Vagina (tissue), 2 donors: ENCODE results near the gene ARID5B. TPM values are rescaled to one million over a fixed set of nuclear protein-coding genes. Genes with fewer than 3 reads are reported as not detected.
A peak's percentile ranks its signal among the peaks of the same experiment; 100 is the strongest.

ENCODE experiments used
- DNase-seq, 2 donors: peaks; one replicate each; pipeline ENCODE4 v3.0.0-alpha.2; 2017; ENCODE audit errors: extremely low spot score in 2 of 2
- H3K27ac ChIP-seq: fragments of 200-600 bp; sonication (generic); one replicate; pipeline ENCODE4 v1.5.1; 2019
- H3K27me3 ChIP-seq: fragments of 200-600 bp; sonication (generic); one replicate; pipeline ENCODE4 v1.5.1; 2019
- H3K36me3 ChIP-seq, 2 donors: fragments of 200-600 bp; sonication (generic); one replicate each; pipeline ENCODE4 v1.5.1; 2017 to 2019
- H3K4me1 ChIP-seq: fragments of 200-600 bp; sonication (generic); one replicate; pipeline ENCODE4 v1.5.1; 2019
- H3K4me3 ChIP-seq, 2 donors: fragments of 200-600 bp; sonication (generic); 1 replicate in 1 of 2; 2 replicates in 1 of 2; pipeline ENCODE4 v1.5.1; 2016 to 2019
- H3K9me3 ChIP-seq: fragments of 200-600 bp; sonication (generic); one replicate; pipeline ENCODE4 v1.5.1; 2019
- POLR2A ChIP-seq, 2 donors: fragments of 450-650 bp; IDR thresholded peaks; one replicate each; pipeline ENCODE4 v1.6.1; 2017; ENCODE audit warnings: antibody characterized with exemption in 2 of 2, mild to moderate bottlenecking in 2 of 2, moderate library complexity in 2 of 2
- POLR2AphosphoS5 ChIP-seq, 2 donors: sonication (generic); formaldehyde crosslinking; IDR thresholded peaks; one replicate each; pipeline ENCODE4 v1.9.0; 2017; ENCODE audit warnings: antibody characterized with exemption in 2 of 2, mild to moderate bottlenecking in 2 of 2, low read depth in 1 of 2; ENCODE audit not compliant: insufficient read depth in 1 of 2
- intact Hi-C: fragments of 100-400 bp; cut with DNase I; formaldehyde crosslinking; loops from one replicate; pipeline ENCODE4 v1.15.1; 2023
- total RNA-seq: library from RNA; depleted of rRNA; stranded (reverse); fragments of >200 nt; gene quantifications from one replicate; pipeline ENCODE4 v1.2.3, GENCODE V29; 2016
- TF ChIP-seq, protein P1 (sequence below), 3 experiments: fragments of 450-650 bp in 2 of 3; fragments of 200-600 bp in 1 of 3; sonication (generic) in 1 of 3; IDR thresholded peaks; one replicate each; pipeline ENCODE4 v1.5.1; 2017 to 2019; ENCODE audit warnings: antibody characterized with exemption in 3 of 3, mild to moderate bottlenecking in 2 of 3, moderate library complexity in 2 of 3

ARID5B gene
- total RNA-seq, 1 donor from 2014 or later = 75.9 TPM

GRCh38 chr10:62079885-62080559, 178.5 kb downstream of the ARID5B start:
- no peaks in the 10 kb centered on the region for H3K27me3 ChIP-seq
- peak overlapping the region; percentile 86 for H3K27ac ChIP-seq
- peaks cover 100% of the 10 kb centered on the region for H3K4me1 ChIP-seq
- peaks cover 0 to 16% of the 10 kb centered on the region in 2 donors for H3K36me3 ChIP-seq
- TF ChIP-seq POLR2A (IDR thresholded peaks at IDR 0.05) = no peak
- TF ChIP-seq POLR2AphosphoS5 (IDR thresholded peaks at IDR 0.05; ENCODE audit: insufficient read depth in 1 of 2, low read depth in 1 of 2) = no peak
- TF ChIP-seq, protein P1, sequence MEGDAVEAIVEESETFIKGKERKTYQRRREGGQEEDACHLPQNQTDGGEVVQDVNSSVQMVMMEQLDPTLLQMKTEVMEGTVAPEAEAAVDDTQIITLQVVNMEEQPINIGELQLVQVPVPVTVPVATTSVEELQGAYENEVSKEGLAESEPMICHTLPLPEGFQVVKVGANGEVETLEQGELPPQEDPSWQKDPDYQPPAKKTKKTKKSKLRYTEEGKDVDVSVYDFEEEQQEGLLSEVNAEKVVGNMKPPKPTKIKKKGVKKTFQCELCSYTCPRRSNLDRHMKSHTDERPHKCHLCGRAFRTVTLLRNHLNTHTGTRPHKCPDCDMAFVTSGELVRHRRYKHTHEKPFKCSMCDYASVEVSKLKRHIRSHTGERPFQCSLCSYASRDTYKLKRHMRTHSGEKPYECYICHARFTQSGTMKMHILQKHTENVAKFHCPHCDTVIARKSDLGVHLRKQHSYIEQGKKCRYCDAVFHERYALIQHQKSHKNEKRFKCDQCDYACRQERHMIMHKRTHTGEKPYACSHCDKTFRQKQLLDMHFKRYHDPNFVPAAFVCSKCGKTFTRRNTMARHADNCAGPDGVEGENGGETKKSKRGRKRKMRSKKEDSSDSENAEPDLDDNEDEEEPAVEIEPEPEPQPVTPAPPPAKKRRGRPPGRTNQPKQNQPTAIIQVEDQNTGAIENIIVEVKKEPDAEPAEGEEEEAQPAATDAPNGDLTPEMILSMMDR (IDR thresholded peaks at IDR 0.05) = no peak
- no peaks in the 10 kb centered on the region for H3K9me3 ChIP-seq
- DNase-seq = no peak
- no peak overlapping the region for H3K4me3 ChIP-seq
- intact Hi-C loops = no loop called here

GRCh38 chr10:62080905-62081304, 179.4 kb downstream of the ARID5B start:
- no peak for TF ChIP-seq POLR2A (IDR thresholded peaks at IDR 0.05)
- TF ChIP-seq POLR2AphosphoS5 (IDR thresholded peaks at IDR 0.05; ENCODE audit: insufficient read depth in 1 of 2, low read depth in 1 of 2) = no peak
- TF ChIP-seq, protein P1 (IDR thresholded peaks at IDR 0.05) = no peak
- no peaks in the 10 kb centered on the region for H3K27me3 ChIP-seq
- no peaks in the 10 kb centered on the region for H3K9me3 ChIP-seq
- peaks cover 100% of the 10 kb centered on the region for H3K4me1 ChIP-seq
- peaks cover 0 to 11% of the 10 kb centered on the region in 2 donors for H3K36me3 ChIP-seq
- H3K27ac ChIP-seq = peak overlapping the region; percentile 86
- intact Hi-C loops = no loop called here
- no peak for DNase-seq
- H3K4me3 ChIP-seq = no peak overlapping the region

DNA sequence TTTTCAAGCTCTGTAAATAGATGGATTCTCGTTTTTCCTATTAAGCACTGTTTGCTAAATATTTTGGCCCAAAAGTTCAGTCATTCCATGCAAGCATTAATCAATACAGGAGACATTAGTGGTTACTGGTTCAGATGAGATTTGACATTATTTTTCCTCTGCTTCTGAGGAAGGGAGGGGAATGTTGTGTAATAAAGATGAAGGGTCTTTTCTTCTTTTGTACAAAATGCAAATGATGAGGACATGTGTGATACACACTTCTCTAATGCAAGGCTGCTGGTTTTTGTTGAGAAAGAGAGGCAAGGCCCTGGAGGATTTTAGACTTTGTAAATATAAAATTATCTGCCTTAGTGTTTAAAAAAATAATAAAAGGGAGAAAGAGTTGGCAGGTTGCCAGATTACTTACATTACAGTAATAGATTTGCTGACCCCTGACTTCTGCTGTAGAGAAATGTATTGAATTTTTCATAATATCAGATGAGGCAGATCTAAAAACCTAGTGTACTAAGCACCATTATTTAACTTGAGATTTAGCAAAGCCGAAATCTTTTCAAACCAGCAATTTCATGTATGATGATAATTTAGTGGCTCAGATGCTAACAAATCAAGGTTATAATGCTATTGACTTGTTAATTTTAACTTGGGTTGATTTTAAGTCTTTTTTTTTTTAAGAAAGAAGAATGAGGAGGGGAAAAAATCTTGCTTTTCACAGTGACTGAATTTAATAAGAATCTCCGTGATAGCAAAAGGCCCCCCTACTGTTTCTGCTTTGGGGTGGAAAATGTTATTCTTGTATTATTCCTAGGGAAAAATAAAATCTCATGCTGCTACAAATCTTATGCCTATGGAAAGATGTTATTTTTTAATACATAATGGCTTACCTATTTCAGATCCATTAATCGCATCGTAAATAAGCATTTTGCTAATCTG, 180.1 kb downstream of the ARID5B start:
- Histone ChIP-seq H3K27me3 (no peaks in the 10 kb centered on the region), H3K4me1 (peaks cover 95% of the 10 kb centered on the region), H3K9me3 (no peaks in the 10 kb centered on the region), H3K4me3 (no peak overlapping the region), H3K27ac (peak overlapping the region; percentile 86), H3K36me3 (peaks cover 0 to 18% of the 10 kb centered on the region in 2 donors)
- no peak for DNase-seq
- intact Hi-C loops = no loop called here
- TF ChIP-seq, protein P1 (IDR thresholded peaks at IDR 0.05) = peak in 1 of 3 experiments; percentile 23
- no peak for TF ChIP-seq POLR2A (IDR thresholded peaks at IDR 0.05)
- no peak for TF ChIP-seq POLR2AphosphoS5 (IDR thresholded peaks at IDR 0.05; ENCODE audit: insufficient read depth in 1 of 2, low read depth in 1 of 2)

GRCh38 chr10:62082271-62082656, 180.8 kb downstream of the ARID5B start:
- intact Hi-C loops = no loop called here
- TF ChIP-seq, protein P1 (IDR thresholded peaks at IDR 0.05) = no peak
- TF ChIP-seq POLR2AphosphoS5 (IDR thresholded peaks at IDR 0.05; ENCODE audit: insufficient read depth in 1 of 2, low read depth in 1 of 2) (no peak), POLR2A (IDR thresholded peaks at IDR 0.05) (no peak)
- H3K4me3 ChIP-seq = peak overlapping the region in 1 of 2 donors; percentile 22
- H3K9me3 ChIP-seq = no peaks in the 10 kb centered on the region
- no peak for DNase-seq
- H3K27ac ChIP-seq = peak overlapping the region; percentile 86
- H3K36me3 ChIP-seq = peaks cover 0 to 19% of the 10 kb centered on the region in 2 donors
- H3K4me1 ChIP-seq = peaks cover 89% of the 10 kb centered on the region
- H3K27me3 ChIP-seq = no peaks in the 10 kb centered on the region
